ENCODE data around the gene PPP1R17.

PPP1R17 gene

DNA sequence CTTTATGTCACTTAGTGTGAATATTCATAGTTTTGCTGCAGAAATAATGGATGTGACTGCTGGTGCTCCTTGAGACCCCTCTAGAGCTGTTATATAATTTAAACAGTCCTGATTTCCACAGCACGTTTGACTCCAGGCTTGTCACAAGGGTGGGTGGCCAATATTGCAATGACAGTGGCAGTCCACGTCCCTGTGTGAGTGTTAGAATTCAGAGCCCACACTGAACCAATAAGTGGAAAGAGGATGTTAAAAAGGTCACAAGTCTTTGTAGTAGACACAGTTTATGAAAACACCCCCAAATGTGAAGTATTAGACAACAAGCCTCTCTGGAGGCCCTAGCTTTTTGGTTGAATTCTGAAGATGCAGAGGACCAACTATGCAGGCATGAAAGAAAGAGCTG is 2.0 kb downstream of the PPP1R17 start:
- TF ChIP-seq SIN3A (IDR thresholded peaks at IDR 0.05; ENCODE audit: borderline replicate concordance, insufficient read depth, low read length) (no peak), TAF1 (IDR thresholded peaks at IDR 0.05; ENCODE audit: borderline replicate concordance, insufficient read depth, low read length) (no peak), FOXP2 (optimal IDR thresholded peaks at IDR 0.05; ENCODE audit: borderline replicate concordance, extremely low read depth, extremely low read length, insufficient read depth) (no peak), POLR2AphosphoS5 (IDR thresholded peaks at IDR 0.05; ENCODE audit: low read depth, low read length) (no peak)

DNA sequence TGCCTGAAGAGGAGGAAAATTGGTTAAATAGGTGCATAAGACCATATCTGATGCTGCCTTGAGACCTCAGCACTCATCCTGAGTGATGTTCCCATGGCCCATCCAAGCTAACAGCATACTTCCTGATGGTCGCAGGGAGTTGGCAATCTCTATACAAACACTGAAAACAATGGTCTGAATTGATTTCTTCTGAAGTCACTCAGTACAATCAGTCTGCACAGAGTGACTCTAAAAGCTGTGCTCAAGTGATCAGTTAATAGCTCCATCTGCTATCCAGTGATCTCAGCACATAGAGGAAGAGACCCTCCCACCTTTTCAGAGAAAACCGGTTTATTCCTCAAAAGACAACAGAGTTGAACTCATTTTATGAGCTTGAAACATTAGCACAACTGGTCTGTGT is 3.9 kb downstream of the PPP1R17 start:
- TF ChIP-seq POLR2AphosphoS5 (IDR thresholded peaks at IDR 0.05; ENCODE audit: low read depth, low read length) (no peak), SIN3A (IDR thresholded peaks at IDR 0.05; ENCODE audit: borderline replicate concordance, insufficient read depth, low read length) (no peak), TAF1 (IDR thresholded peaks at IDR 0.05; ENCODE audit: borderline replicate concordance, insufficient read depth, low read length) (no peak), FOXP2 (optimal IDR thresholded peaks at IDR 0.05; ENCODE audit: borderline replicate concordance, extremely low read depth, extremely low read length, insufficient read depth) (no peak)
- TF ChIP-seq, protein P1, sequence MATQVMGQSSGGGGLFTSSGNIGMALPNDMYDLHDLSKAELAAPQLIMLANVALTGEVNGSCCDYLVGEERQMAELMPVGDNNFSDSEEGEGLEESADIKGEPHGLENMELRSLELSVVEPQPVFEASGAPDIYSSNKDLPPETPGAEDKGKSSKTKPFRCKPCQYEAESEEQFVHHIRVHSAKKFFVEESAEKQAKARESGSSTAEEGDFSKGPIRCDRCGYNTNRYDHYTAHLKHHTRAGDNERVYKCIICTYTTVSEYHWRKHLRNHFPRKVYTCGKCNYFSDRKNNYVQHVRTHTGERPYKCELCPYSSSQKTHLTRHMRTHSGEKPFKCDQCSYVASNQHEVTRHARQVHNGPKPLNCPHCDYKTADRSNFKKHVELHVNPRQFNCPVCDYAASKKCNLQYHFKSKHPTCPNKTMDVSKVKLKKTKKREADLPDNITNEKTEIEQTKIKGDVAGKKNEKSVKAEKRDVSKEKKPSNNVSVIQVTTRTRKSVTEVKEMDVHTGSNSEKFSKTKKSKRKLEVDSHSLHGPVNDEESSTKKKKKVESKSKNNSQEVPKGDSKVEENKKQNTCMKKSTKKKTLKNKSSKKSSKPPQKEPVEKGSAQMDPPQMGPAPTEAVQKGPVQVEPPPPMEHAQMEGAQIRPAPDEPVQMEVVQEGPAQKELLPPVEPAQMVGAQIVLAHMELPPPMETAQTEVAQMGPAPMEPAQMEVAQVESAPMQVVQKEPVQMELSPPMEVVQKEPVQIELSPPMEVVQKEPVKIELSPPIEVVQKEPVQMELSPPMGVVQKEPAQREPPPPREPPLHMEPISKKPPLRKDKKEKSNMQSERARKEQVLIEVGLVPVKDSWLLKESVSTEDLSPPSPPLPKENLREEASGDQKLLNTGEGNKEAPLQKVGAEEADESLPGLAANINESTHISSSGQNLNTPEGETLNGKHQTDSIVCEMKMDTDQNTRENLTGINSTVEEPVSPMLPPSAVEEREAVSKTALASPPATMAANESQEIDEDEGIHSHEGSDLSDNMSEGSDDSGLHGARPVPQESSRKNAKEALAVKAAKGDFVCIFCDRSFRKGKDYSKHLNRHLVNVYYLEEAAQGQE (IDR thresholded peaks at IDR 0.05; ENCODE audit: insufficient read depth in 1 of 2, low read depth in 2 of 2, low read length in 2 of 2): no peak

DNA sequence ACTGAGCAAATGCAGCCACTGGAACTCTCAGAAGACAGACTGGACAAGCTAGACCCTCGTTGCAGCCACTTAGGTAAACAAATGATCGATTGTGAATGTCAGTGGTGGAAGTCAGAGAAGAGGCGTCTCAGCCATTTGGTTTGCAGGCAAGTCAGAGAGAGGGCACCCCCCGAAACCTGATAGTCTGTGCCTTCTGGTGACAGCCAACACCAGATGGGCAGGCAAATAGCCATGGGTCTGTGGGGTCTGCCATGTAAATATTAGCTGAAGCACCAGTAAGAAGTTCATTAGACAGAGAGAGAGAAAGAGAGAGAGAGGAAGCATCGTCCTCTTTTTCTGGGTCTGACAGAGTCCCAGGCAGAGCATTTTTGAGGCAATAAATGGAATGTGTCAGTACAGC is 5.4 kb downstream of the PPP1R17 start:
- no peak for TF ChIP-seq SIN3A (IDR thresholded peaks at IDR 0.05; ENCODE audit: borderline replicate concordance, insufficient read depth, low read length)
- no peak for TF ChIP-seq FOXP2 (optimal IDR thresholded peaks at IDR 0.05; ENCODE audit: borderline replicate concordance, extremely low read depth, extremely low read length, insufficient read depth)
- TF ChIP-seq, protein P1 (IDR thresholded peaks at IDR 0.05; ENCODE audit: insufficient read depth in 1 of 2, low read depth in 2 of 2, low read length in 2 of 2): no peak
- no peak for TF ChIP-seq TAF1 (IDR thresholded peaks at IDR 0.05; ENCODE audit: borderline replicate concordance, insufficient read depth, low read length)
- no peak for TF ChIP-seq POLR2AphosphoS5 (IDR thresholded peaks at IDR 0.05; ENCODE audit: low read depth, low read length)

DNA sequence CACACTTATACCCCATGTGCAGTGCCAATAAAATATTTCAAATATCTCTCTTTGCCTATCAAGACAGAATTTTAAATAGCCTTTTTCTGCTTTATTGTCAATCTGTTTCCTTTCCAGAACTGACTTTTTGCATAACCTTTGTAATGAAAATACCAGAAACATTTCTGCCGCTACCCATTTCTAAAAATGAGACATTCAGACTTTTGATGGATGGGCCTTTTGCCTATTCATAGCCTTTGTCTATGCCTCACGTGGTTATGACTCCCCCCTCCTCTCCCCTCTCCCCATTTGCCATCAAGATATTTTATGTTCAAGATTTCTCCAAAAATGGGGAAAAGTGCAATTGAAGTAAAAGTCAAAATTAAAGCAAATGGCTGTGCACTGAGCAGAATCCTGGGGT is 5.9 kb downstream of the PPP1R17 start:
- TF ChIP-seq, protein P1 (IDR thresholded peaks at IDR 0.05; ENCODE audit: insufficient read depth in 1 of 2, low read depth in 2 of 2, low read length in 2 of 2): no peak
- TF ChIP-seq SIN3A (IDR thresholded peaks at IDR 0.05; ENCODE audit: borderline replicate concordance, insufficient read depth, low read length) (no peak), POLR2AphosphoS5 (IDR thresholded peaks at IDR 0.05; ENCODE audit: low read depth, low read length) (no peak), FOXP2 (optimal IDR thresholded peaks at IDR 0.05; ENCODE audit: borderline replicate concordance, extremely low read depth, extremely low read length, insufficient read depth) (no peak), TAF1 (IDR thresholded peaks at IDR 0.05; ENCODE audit: borderline replicate concordance, insufficient read depth, low read length) (no peak)

DNA sequence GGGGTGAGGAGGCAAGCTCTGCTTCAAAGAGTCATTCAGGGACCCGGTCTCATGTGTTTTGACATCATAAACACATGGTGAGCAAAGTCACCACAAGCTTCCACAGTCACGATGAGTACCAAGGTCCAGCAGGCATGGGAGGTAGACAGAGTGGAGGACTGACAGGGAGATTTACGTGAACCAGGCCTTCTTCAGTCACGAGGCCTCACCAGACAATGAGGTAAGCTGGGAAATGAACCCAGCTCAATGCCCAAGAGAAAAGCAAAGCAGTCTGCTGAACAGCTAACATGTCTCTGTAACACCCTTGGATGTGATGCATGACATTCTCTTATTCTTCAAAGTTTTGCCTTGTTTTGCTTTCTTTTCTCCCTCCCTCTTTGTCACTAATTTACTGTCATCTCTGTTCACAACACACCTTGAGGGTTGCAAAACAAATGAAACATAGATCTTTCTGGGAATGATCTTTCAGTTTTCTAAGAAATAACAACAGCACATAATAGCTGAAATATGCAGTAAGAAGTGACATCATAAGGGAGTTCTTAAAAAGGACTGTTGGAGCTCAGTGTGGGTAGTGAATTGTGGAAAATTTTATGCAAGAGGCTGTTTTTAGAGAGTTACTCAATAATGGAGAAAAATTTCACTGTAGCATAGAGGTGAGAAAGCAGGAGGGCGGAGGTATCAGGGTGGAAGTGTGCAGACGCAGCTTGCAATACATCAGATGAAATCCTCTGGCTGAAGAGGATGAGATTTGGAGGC is 9.0 kb downstream of the PPP1R17 start:
- TF ChIP-seq, protein P1 (IDR thresholded peaks at IDR 0.05; ENCODE audit: insufficient read depth in 1 of 2, low read depth in 2 of 2, low read length in 2 of 2): no peak
- TF ChIP-seq POLR2AphosphoS5 (IDR thresholded peaks at IDR 0.05; ENCODE audit: low read depth, low read length): no peak
- no peak for TF ChIP-seq SIN3A (IDR thresholded peaks at IDR 0.05; ENCODE audit: borderline replicate concordance, insufficient read depth, low read length)
- no peak for TF ChIP-seq TAF1 (IDR thresholded peaks at IDR 0.05; ENCODE audit: borderline replicate concordance, insufficient read depth, low read length)
- no peak for TF ChIP-seq FOXP2 (optimal IDR thresholded peaks at IDR 0.05; ENCODE audit: borderline replicate concordance, extremely low read depth, extremely low read length, insufficient read depth)
